Muscle of leg (tissue), 11 donors: ENCODE results near the gene CHID1. TPM values are rescaled to one million over a fixed set of nuclear protein-coding genes. Genes with fewer than 3 reads are reported as not detected.

Experiments
- DNase-seq: peaks from one replicate; pipeline ENCODE4 v3.0.0; 2013
- H3K27ac ChIP-seq: one replicate; pipeline ENCODE4 v1.5.1; 2013; ENCODE audit warnings: mild to moderate bottlenecking, low read length, control low read depth
- H3K27me3 ChIP-seq: one replicate; pipeline ENCODE4 v1.6.1; 2013; ENCODE audit warnings: low read length; ENCODE audit not compliant: control insufficient read depth, insufficient read depth
- H3K36me3 ChIP-seq: one replicate; pipeline ENCODE4 v1.6.1; 2013; ENCODE audit warnings: low read length; ENCODE audit not compliant: control insufficient read depth, insufficient read depth
- H3K4me1 ChIP-seq: one replicate; pipeline ENCODE4 v1.6.1; 2013; ENCODE audit warnings: low read length; ENCODE audit not compliant: control insufficient read depth, insufficient read depth
- H3K4me3 ChIP-seq: one replicate; pipeline ENCODE4 v1.5.1; 2013; ENCODE audit warnings: low read length, control low read depth
- H3K9me3 ChIP-seq: replicated peaks from 2 replicates; pipeline ENCODE4 v1.6.1; 2013; ENCODE audit warnings: low read depth, low read length; ENCODE audit not compliant: control insufficient read depth
- WGBS: methylation state at CpG from one replicate; pipeline ENCODE4 v1.1.5; 2013; ENCODE audit warnings: missing lambda C conversion rate; ENCODE audit not compliant: insufficient coverage; 5-methylcytosine and 5-hydroxymethylcytosine counted together
- polyA plus RNA-seq, 8 donors: library from polyadenylated mRNA; unstranded; fragments of 120-200 nt; gene quantifications; one replicate each; pipeline versions ENCODE4 v1.2.1 to v1.2.3, GENCODE V29; 2013; ENCODE audit warnings: inconsistent platforms in 1 of 8, low replicate concordance in 1 of 8; ENCODE audit not compliant: insufficient read length in 8 of 8, insufficient read depth in 1 of 8
- total RNA-seq: library from RNA; stranded (reverse); fragments of 120-200 nt; gene quantifications from one replicate; pipeline ENCODE4 v1.2.4, GENCODE V29; 2013

The CHID1 gene
- total and polyA plus RNA-seq, 9 donors: 30.5 to 77.4 (median 65.4) TPM

GRCh38 chr11:845872-846495, 64.6 kb downstream of the CHID1 start:
- no peak overlapping the region for H3K4me3 ChIP-seq

GRCh38 chr11:844693-845644, 65.6 kb downstream of the CHID1 start:
- Histone ChIP-seq H3K36me3 (peaks cover 14% of the 10 kb centered on the region), H3K4me3 (peak overlapping the region; percentile 86), H3K4me1 (peaks cover 62% of the 10 kb centered on the region), H3K27ac (peak overlapping the region; percentile 93), H3K27me3 (peaks cover 10% of the 10 kb centered on the region), H3K9me3 (no peaks in the 10 kb centered on the region)
- 21% methylated on average over 16 of the region's 31 CpGs for WGBS
- peak; percentile 97 for DNase-seq

More at GRCh38 chr11:845872-846495, 64.6 kb downstream of the CHID1 start:
- Histone ChIP-seq H3K36me3 (peaks cover 4% of the 10 kb centered on the region), H3K9me3 (no peaks in the 10 kb centered on the region), H3K4me1 (peaks cover 62% of the 10 kb centered on the region), H3K27ac (peak overlapping the region; percentile 93), H3K27me3 (peaks cover 20% of the 10 kb centered on the region)
- no peak for DNase-seq
- WGBS: 53% methylated on average over 7 of the region's 8 CpGs

GRCh38 chr11:843818-844692, 66.6 kb downstream of the CHID1 start:
- no peaks in the 10 kb centered on the region for H3K9me3 ChIP-seq
- peak; percentile 97 for DNase-seq
- H3K4me3 ChIP-seq: peak overlapping the region; percentile 86
- peaks cover 23% of the 10 kb centered on the region for H3K36me3 ChIP-seq
- peaks cover 66% of the 10 kb centered on the region for H3K4me1 ChIP-seq
- under 1% methylated on average over 12 of the region's 25 CpGs for WGBS
- H3K27ac ChIP-seq: peak overlapping the region; percentile 93
- peaks cover 7% of the 10 kb centered on the region for H3K27me3 ChIP-seq

- WGBS: under 1% methylated on average over 43 of the region's 53 CpGs
- peaks cover 65% of the 10 kb centered on the region for H3K4me1 ChIP-seq
- DNase-seq: no peak
Measured at GRCh38 chr11:843086-843734, 67.4 kb downstream of the CHID1 start.

GRCh38 chr11:842370-843002, 68.1 kb downstream of the CHID1 start, which contains the start of the genes POLR2L and TSPAN4:
POLR2L (minus strand) TSS chr11:842529; CDS start chr11:842508, 21 bp downstream.
TSPAN4 (plus strand) TSS chr11:842852; CDS start chr11:850305, 7,453 bp downstream.
- no peaks in the 10 kb centered on the region for H3K27me3 ChIP-seq
- H3K36me3 ChIP-seq: peaks cover 39% of the 10 kb centered on the region
- H3K4me1 ChIP-seq: peaks cover 70% of the 10 kb centered on the region
- under 1% methylated on average over 85 of the region's 87 CpGs for WGBS
- H3K9me3 ChIP-seq: no peaks in the 10 kb centered on the region
- DNase-seq: peak; percentile 95
- peak within 1 kb of the TSS; percentile 93 for H3K27ac ChIP-seq
- peak within 1 kb of the TSS; percentile 86 for H3K4me3 ChIP-seq

More at GRCh38 chr11:843086-843734, 67.4 kb downstream of the CHID1 start:
- no peaks in the 10 kb centered on the region for H3K27me3 ChIP-seq
- no peaks in the 10 kb centered on the region for H3K9me3 ChIP-seq
- peaks cover 32% of the 10 kb centered on the region for H3K36me3 ChIP-seq
- peak overlapping the region; percentile 93 for H3K27ac ChIP-seq
- H3K4me3 ChIP-seq: peak overlapping the region; percentile 86

- Histone ChIP-seq H3K36me3 (peaks cover 44% of the 10 kb centered on the region), H3K4me1 (peaks cover 70% of the 10 kb centered on the region), H3K4me3 (peak overlapping the region; percentile 86), H3K27ac (peak overlapping the region; percentile 62), H3K27me3 (no peaks in the 10 kb centered on the region), H3K9me3 (no peaks in the 10 kb centered on the region)
- WGBS: 1% methylated on average over 27 of the region's 27 CpGs
- no peak for DNase-seq
Measured at GRCh38 chr11:841981-842369, 68.6 kb downstream of the CHID1 start.

- 78% methylated on average over 20 of the region's 25 CpGs for WGBS
- no peak for DNase-seq
- Histone ChIP-seq H3K4me1 (peaks cover 61% of the 10 kb centered on the region), H3K36me3 (peaks cover 57% of the 10 kb centered on the region), H3K9me3 (no peaks in the 10 kb centered on the region), H3K27me3 (no peaks in the 10 kb centered on the region), H3K27ac (no peak overlapping the region), H3K4me3 (no peak overlapping the region)
Measured at GRCh38 chr11:839875-840617, 70.6 kb downstream of the CHID1 start.

- 74% methylated on average over 3 of the region's 5 CpGs for whole genome bisulfite sequencing
- no peak for DNase-seq
Measured at GRCh38 chr11:839280-839623, 71.4 kb downstream of the CHID1 start.

More at GRCh38 chr11:839280-839623, 71.4 kb downstream of the CHID1 start:
- peaks cover 61% of the 10 kb centered on the region for H3K4me1 ChIP-seq
- H3K36me3 ChIP-seq: peaks cover 65% of the 10 kb centered on the region
- H3K9me3 ChIP-seq: no peaks in the 10 kb centered on the region
- H3K4me3 ChIP-seq: no peak overlapping the region
- no peaks in the 10 kb centered on the region for H3K27me3 ChIP-seq
- peak overlapping the region; percentile 71 for H3K27ac ChIP-seq
